Measurements from ENCODE around the gene SPATA25. TPM values are rescaled to one million over a fixed set of nuclear protein-coding genes. Genes with fewer than 3 reads are reported as not detected.

SPATA25 gene
- total and polyA plus RNA-seq, 2 experiments from 2014 or later: 0.41 to 5.6 TPM

DNA sequence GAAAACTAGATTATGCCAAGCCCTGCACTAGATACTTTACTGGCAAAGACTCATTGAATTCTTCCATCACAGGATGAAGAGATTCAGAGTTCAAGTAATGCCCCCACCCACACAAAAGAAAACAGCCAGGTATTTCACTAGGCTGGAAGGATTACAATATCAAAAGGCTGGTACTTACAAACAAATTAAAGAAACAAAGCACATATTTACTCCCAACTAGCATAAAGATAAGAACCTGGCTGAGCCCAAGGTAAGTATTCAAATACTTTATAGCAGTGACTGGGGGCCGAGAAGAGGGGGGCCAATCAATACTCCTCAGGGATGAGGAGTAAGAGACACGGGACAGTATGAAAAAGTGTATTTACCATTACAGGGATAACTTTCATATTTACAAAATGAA, 33.9 kb downstream of the SPATA25 start:
- Histone ChIP-seq H3K4me3 (no peak overlapping the region), H3K9me2 (replicated peaks; ENCODE audit: insufficient read depth) (no peaks in the 10 kb centered on the region), H3K9me3 (ENCODE audit: low read depth) (no peaks in the 10 kb centered on the region), H3K36me3 (replicated peaks; ENCODE audit: insufficient read depth, low read depth) (no peaks in the 10 kb centered on the region), H4K20me1 (ENCODE audit: insufficient read depth, poor library complexity, severe bottlenecking) (no peaks in the 10 kb centered on the region), H3K27ac (no peak overlapping the region), H3K4me2 (no peak overlapping the region), H3K4me1 (ENCODE audit: insufficient read depth) (peaks cover 16% of the 10 kb centered on the region), H3K79me2 (peaks cover 41% of the 10 kb centered on the region), H2AFZ (no peak overlapping the region), H3K27me3 (no peaks in the 10 kb centered on the region)
- DNase-seq (ENCODE audit: low spot score): no peak
- no peak for TF ChIP-seq EZH2phosphoT487 (IDR thresholded peaks at IDR 0.05; ENCODE audit: low read depth, severe bottlenecking, unreplicated experiment)
- TF ChIP-seq, protein P1, sequence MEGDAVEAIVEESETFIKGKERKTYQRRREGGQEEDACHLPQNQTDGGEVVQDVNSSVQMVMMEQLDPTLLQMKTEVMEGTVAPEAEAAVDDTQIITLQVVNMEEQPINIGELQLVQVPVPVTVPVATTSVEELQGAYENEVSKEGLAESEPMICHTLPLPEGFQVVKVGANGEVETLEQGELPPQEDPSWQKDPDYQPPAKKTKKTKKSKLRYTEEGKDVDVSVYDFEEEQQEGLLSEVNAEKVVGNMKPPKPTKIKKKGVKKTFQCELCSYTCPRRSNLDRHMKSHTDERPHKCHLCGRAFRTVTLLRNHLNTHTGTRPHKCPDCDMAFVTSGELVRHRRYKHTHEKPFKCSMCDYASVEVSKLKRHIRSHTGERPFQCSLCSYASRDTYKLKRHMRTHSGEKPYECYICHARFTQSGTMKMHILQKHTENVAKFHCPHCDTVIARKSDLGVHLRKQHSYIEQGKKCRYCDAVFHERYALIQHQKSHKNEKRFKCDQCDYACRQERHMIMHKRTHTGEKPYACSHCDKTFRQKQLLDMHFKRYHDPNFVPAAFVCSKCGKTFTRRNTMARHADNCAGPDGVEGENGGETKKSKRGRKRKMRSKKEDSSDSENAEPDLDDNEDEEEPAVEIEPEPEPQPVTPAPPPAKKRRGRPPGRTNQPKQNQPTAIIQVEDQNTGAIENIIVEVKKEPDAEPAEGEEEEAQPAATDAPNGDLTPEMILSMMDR (IDR thresholded peaks at IDR 0.05; ENCODE audit: poor library complexity): no peak
- no peak for TF ChIP-seq EZH2 (IDR thresholded peaks at IDR 0.05; ENCODE audit: borderline replicate concordance)
- 79% methylated on average over 2 of the region's 2 CpGs for WGBS (ENCODE audit: low lambda C conversion rate, missing lambda C conversion rate)

GRCh38 chr20:45852326-45852725, 35.1 kb downstream of the SPATA25 start:
- H3K4me1 ChIP-seq (ENCODE audit: insufficient read depth): peaks cover 10% of the 10 kb centered on the region

GRCh38 chr20:45851501-45851900, 35.9 kb downstream of the SPATA25 start:
- H3K9me3 ChIP-seq (ENCODE audit: low read depth): no peaks in the 10 kb centered on the region
- no peak for DNase-seq (ENCODE audit: low spot score)
- H2AFZ ChIP-seq: no peak overlapping the region
- TF ChIP-seq, protein P1 (IDR thresholded peaks at IDR 0.05; ENCODE audit: poor library complexity): no peak
- H3K36me3 ChIP-seq (replicated peaks; ENCODE audit: insufficient read depth, low read depth): no peaks in the 10 kb centered on the region
- peaks cover 9% of the 10 kb centered on the region for H3K4me1 ChIP-seq (ENCODE audit: insufficient read depth)
- H4K20me1 ChIP-seq (ENCODE audit: insufficient read depth, poor library complexity, severe bottlenecking): no peaks in the 10 kb centered on the region
- peak overlapping the region; percentile 17 for H3K27ac ChIP-seq
- H3K27me3 ChIP-seq: no peaks in the 10 kb centered on the region
- no peak overlapping the region for H3K4me3 ChIP-seq
- no peaks in the 10 kb centered on the region for H3K9me2 ChIP-seq (replicated peaks; ENCODE audit: insufficient read depth)
- H3K79me2 ChIP-seq: peaks cover 32% of the 10 kb centered on the region
- no peak overlapping the region for H3K4me2 ChIP-seq

More at GRCh38 chr20:45852326-45852725, 35.1 kb downstream of the SPATA25 start:
- WGBS (ENCODE audit: low lambda C conversion rate, missing lambda C conversion rate): 98% methylated on average over 6 of the region's 6 CpGs
- peaks cover 35% of the 10 kb centered on the region for H3K79me2 ChIP-seq
- no peak overlapping the region for H3K4me2 ChIP-seq
- H4K20me1 ChIP-seq (ENCODE audit: insufficient read depth, poor library complexity, severe bottlenecking): no peaks in the 10 kb centered on the region
- H2AFZ ChIP-seq: no peak overlapping the region
- DNase-seq (ENCODE audit: low spot score): no peak
- H3K4me3 ChIP-seq: no peak overlapping the region
- no peaks in the 10 kb centered on the region for H3K36me3 ChIP-seq (replicated peaks; ENCODE audit: insufficient read depth, low read depth)
- no peak overlapping the region for H3K27ac ChIP-seq
- H3K9me2 ChIP-seq (replicated peaks; ENCODE audit: insufficient read depth): no peaks in the 10 kb centered on the region
- no peak for TF ChIP-seq EZH2 (IDR thresholded peaks at IDR 0.05; ENCODE audit: borderline replicate concordance)
- no peak for TF ChIP-seq EZH2phosphoT487 (IDR thresholded peaks at IDR 0.05; ENCODE audit: low read depth, severe bottlenecking, unreplicated experiment)
- TF ChIP-seq, protein P1 (IDR thresholded peaks at IDR 0.05; ENCODE audit: poor library complexity): no peak
- H3K9me3 ChIP-seq (ENCODE audit: low read depth): no peaks in the 10 kb centered on the region
- H3K27me3 ChIP-seq: no peaks in the 10 kb centered on the region

DNA sequence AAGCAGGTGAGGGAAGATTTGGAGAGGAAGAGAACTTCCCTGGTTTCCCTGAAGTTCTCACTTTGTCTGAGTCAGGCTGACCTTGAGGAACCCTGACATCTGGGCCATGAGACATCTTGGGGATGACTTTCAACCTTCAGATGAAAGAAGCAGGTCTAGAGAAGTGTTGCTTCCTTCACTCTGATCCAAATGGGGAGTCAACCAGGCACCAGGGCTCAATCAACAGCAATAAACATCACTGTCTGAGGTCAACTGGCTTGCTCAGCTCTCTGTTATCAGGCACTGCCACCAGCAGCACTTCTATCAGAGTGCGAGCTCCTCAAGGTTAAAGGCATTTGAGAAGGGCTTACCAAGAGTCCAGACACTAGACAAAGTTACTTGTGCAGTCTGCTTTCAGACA, 36.5 kb downstream of the SPATA25 start:
- Histone ChIP-seq H3K9me3 (ENCODE audit: low read depth) (no peaks in the 10 kb centered on the region), H2AFZ (no peak overlapping the region), H3K36me3 (replicated peaks; ENCODE audit: insufficient read depth, low read depth) (no peaks in the 10 kb centered on the region), H3K9me2 (replicated peaks; ENCODE audit: insufficient read depth) (no peaks in the 10 kb centered on the region), H3K79me2 (peaks cover 26% of the 10 kb centered on the region), H4K20me1 (ENCODE audit: insufficient read depth, poor library complexity, severe bottlenecking) (no peaks in the 10 kb centered on the region), H3K4me3 (no peak overlapping the region), H3K4me2 (no peak overlapping the region), H3K27me3 (no peaks in the 10 kb centered on the region), H3K4me1 (ENCODE audit: insufficient read depth) (peaks cover 4% of the 10 kb centered on the region), H3K27ac (peak overlapping the region; percentile 20)
- no peak for DNase-seq (ENCODE audit: low spot score)
- TF ChIP-seq, protein P1 (IDR thresholded peaks at IDR 0.05; ENCODE audit: poor library complexity): no peak
- TF ChIP-seq EZH2phosphoT487 (IDR thresholded peaks at IDR 0.05; ENCODE audit: low read depth, severe bottlenecking, unreplicated experiment) (no peak), EZH2 (IDR thresholded peaks at IDR 0.05; ENCODE audit: borderline replicate concordance) (no peak)
- 46% methylated on average over 1 of the region's 1 CpG for WGBS (ENCODE audit: low lambda C conversion rate, missing lambda C conversion rate)
